T-helper 1 cell treated with Interleukin-12 subunit alpha and Interleukin-12 subunit beta and Interleukin-4 antibody, amounts not matched to agents 30 μg/mL and 1 μg/mL, for 36 hours (primary cell): ENCODE results near the gene TOGARAM1.

ENCODE experiments used
- H3K27ac Mint-ChIP-seq: one replicate; pipeline ENCODE4 v1.8.0; 2021; ENCODE audit warnings: mild to moderate bottlenecking, mixed read lengths
- H3K27me3 Mint-ChIP-seq: one replicate; pipeline ENCODE4 v1.8.0; 2021; ENCODE audit warnings: low read depth, mixed read lengths
- H3K36me3 Mint-ChIP-seq: one replicate; pipeline ENCODE4 v1.8.0; 2021; ENCODE audit warnings: low read depth, mixed read lengths
- H3K4me1 Mint-ChIP-seq: one replicate; pipeline ENCODE4 v1.8.0; 2021; ENCODE audit warnings: low read depth, mixed read lengths
- H3K4me3 Mint-ChIP-seq: one replicate; pipeline ENCODE4 v1.8.0; 2021; ENCODE audit warnings: mild to moderate bottlenecking, moderate library complexity, mixed read lengths
- H3K9me3 Mint-ChIP-seq: one replicate; pipeline ENCODE4 v1.8.0; 2021; ENCODE audit warnings: mixed read lengths

Gene TOGARAM1

DNA sequence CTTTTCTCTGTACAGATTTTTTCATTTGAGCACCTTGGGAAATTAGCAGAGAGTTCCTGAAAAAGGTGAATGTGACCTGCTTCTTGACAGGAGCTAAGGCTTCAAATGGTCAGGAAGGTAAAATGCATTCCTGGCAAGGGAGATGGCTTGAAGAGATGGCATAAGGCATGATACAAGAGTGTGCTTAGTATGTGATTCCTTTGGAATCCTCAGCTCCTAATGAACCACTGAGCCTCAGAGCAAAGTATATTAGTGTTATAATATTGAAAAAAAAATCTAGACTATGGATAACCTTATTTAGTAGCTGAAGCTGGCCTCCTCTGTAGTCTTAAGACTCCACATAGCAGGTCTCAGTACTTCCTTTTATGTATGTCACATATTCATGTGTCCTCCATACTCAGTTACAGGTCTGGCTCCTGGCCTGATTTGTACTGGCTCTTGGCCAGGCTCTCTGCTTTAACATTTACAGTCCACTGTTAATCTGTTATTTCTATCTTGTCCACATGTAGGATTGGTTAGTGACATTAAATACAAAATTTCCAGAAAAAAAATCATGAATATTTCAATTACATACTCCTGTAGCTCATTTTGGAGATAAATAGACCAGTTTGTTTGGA, 17.9 kb downstream of the TOGARAM1 start:
- Mint-ChIP-seq H3K4me1 (peaks cover 6% of the 10 kb centered on the region), H3K9me3 (no peaks in the 10 kb centered on the region), H3K4me3 (no peak overlapping the region), H3K27me3 (no peaks in the 10 kb centered on the region), H3K36me3 (peaks cover 10% of the 10 kb centered on the region), H3K27ac (no peak overlapping the region)

GRCh38 chr14:44981198-44981597, 19.2 kb downstream of the TOGARAM1 start:
- peaks cover 10% of the 10 kb centered on the region for H3K36me3 Mint-ChIP-seq
- H3K27me3 Mint-ChIP-seq: no peaks in the 10 kb centered on the region
- no peak overlapping the region for H3K27ac Mint-ChIP-seq
- H3K4me3 Mint-ChIP-seq: no peak overlapping the region
- no peaks in the 10 kb centered on the region for H3K9me3 Mint-ChIP-seq
- peaks cover 6% of the 10 kb centered on the region for H3K4me1 Mint-ChIP-seq

DNA sequence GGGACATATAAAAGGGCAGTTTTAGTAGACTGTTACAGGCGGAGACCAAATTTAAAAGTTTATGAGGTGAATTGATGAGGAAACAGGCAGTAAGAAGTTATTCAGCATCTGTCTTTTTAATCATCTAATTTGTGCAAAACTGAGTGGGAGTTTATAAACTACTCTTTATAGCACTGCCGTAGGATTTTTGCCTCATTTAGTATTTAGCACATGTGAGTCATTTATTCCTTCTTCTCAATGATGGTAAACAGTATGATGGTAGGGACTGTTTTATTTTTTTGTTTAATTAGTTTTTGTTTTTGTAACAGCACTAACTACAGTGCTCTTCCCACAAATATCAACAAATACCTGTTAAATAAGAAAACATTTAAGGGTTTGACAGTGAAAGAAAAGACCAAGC, 20.6 kb downstream of the TOGARAM1 start:
- Mint-ChIP-seq H3K9me3 (no peaks in the 10 kb centered on the region), H3K36me3 (peaks cover 10% of the 10 kb centered on the region), H3K27ac (no peak overlapping the region), H3K4me3 (no peak overlapping the region), H3K27me3 (no peaks in the 10 kb centered on the region), H3K4me1 (peaks cover 6% of the 10 kb centered on the region)

GRCh38 chr14:44988694-44989093, 26.7 kb downstream of the TOGARAM1 start:
- Mint-ChIP-seq H3K4me3 (no peak overlapping the region), H3K36me3 (no peaks in the 10 kb centered on the region), H3K27ac (no peak overlapping the region), H3K9me3 (no peaks in the 10 kb centered on the region), H3K27me3 (no peaks in the 10 kb centered on the region), H3K4me1 (peaks cover 3% of the 10 kb centered on the region)

DNA sequence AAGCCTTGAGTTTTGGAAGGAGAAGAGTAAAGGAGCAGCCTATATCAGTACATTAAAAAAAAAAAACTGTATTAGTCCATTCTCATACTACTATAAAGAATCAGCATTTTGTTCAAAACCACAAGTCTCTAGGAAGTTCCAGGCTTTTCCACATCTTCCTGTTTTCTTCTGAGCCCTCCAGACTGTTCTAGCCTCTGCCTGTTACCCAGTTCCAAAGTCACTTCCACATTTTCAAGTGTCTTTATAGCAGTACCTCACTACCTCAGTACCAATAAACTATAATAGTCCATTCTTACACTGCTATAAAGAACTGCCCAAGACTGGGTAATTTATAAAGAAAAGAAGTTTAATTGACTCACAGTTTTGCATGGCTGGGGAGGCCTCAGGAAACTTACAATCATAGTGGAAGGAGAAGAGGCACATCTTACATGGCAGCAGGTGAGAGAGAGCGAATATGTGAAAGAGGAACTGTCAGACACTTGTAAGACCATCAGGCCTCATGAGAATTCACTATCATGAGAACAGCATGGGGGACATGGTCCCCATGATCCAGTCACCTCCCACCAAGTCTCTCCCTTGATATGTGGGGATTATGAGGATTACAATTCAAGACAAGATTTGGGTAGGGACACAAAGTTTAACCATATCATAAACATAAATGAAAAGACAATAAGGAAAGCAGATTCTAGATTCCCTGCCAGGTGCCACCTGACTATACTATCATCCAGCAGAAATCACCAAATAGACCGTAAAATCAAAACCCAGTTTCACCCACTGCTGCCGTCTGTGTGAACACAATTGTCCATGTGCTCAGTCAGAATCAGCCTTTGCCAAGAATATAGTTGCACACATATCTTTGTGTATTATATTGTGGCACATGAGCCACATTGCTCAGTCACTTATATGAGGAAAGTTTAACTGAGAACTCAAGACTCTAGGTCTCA, 27.8 kb downstream of the TOGARAM1 start:
- Mint-ChIP-seq H3K4me1 (peaks cover 3% of the 10 kb centered on the region), H3K9me3 (no peaks in the 10 kb centered on the region), H3K36me3 (no peaks in the 10 kb centered on the region), H3K27me3 (no peaks in the 10 kb centered on the region), H3K27ac (no peak overlapping the region), H3K4me3 (no peak overlapping the region)

GRCh38 chr14:44990533-44990932, 28.5 kb downstream of the TOGARAM1 start:
- no peaks in the 10 kb centered on the region for H3K36me3 Mint-ChIP-seq
- no peak overlapping the region for H3K27ac Mint-ChIP-seq
- H3K9me3 Mint-ChIP-seq: no peaks in the 10 kb centered on the region
- H3K4me1 Mint-ChIP-seq: peaks cover 3% of the 10 kb centered on the region
- no peak overlapping the region for H3K4me3 Mint-ChIP-seq
- H3K27me3 Mint-ChIP-seq: no peaks in the 10 kb centered on the region

DNA sequence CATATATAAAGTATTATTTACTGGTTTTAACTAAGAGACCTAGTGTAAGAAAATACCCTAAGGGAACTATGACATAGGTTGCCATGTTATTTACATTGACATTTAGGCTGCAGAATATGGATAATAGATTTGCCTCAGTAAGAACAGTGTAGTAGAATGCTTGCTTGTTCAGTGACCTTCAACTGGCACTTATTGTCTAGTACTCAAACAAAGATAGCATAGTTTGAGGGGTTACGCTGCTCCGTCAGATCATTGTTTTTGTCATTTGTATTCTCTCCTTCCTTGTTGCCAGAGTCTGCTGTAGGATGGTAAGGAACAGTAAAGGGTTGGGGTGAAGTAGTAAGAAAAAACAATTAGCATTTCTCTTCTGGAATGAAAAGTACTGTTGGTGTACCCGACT, 33.2 kb downstream of the TOGARAM1 start:
- Mint-ChIP-seq H3K4me3 (no peak overlapping the region), H3K27me3 (no peaks in the 10 kb centered on the region), H3K4me1 (peaks cover 2% of the 10 kb centered on the region), H3K27ac (no peak overlapping the region), H3K9me3 (no peaks in the 10 kb centered on the region), H3K36me3 (peaks cover 12% of the 10 kb centered on the region)

- Mint-ChIP-seq H3K36me3 (peaks cover 15% of the 10 kb centered on the region), H3K27me3 (no peaks in the 10 kb centered on the region), H3K4me1 (peaks cover 2% of the 10 kb centered on the region), H3K9me3 (no peaks in the 10 kb centered on the region), H3K4me3 (no peak overlapping the region), H3K27ac (no peak overlapping the region)
Observed at GRCh38 chr14:44995770-44996294, 33.8 kb downstream of the TOGARAM1 start.

DNA sequence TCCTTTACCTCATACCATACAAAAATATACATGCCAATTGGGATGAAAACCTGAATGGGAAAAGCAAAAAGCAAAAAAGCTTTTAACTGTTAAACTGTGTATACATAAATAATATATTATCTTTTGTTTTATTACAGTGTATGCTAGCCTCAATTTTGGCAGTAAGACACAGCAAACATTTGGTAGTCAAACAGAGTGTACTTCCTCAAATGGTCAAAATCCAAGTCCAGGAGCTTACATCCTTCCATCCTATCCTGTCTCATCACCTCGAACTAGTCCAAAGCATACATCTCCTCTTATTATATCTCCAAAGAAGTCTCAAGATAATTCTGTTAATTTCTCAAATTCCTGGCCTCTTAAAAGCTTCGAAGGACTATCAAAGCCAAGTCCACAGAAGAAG, 41.9 kb downstream of the TOGARAM1 start:
- no peaks in the 10 kb centered on the region for H3K4me1 Mint-ChIP-seq
- H3K9me3 Mint-ChIP-seq: no peaks in the 10 kb centered on the region
- no peaks in the 10 kb centered on the region for H3K27me3 Mint-ChIP-seq
- H3K4me3 Mint-ChIP-seq: no peak overlapping the region
- H3K36me3 Mint-ChIP-seq: peaks cover 10% of the 10 kb centered on the region
- H3K27ac Mint-ChIP-seq: no peak overlapping the region

- Mint-ChIP-seq H3K4me3 (no peak overlapping the region), H3K27me3 (no peaks in the 10 kb centered on the region), H3K27ac (no peak overlapping the region), H3K9me3 (no peaks in the 10 kb centered on the region), H3K4me1 (no peaks in the 10 kb centered on the region), H3K36me3 (peaks cover 10% of the 10 kb centered on the region)
Observed at GRCh38 chr14:45015133-45015532, 53.1 kb downstream of the TOGARAM1 start.

DNA sequence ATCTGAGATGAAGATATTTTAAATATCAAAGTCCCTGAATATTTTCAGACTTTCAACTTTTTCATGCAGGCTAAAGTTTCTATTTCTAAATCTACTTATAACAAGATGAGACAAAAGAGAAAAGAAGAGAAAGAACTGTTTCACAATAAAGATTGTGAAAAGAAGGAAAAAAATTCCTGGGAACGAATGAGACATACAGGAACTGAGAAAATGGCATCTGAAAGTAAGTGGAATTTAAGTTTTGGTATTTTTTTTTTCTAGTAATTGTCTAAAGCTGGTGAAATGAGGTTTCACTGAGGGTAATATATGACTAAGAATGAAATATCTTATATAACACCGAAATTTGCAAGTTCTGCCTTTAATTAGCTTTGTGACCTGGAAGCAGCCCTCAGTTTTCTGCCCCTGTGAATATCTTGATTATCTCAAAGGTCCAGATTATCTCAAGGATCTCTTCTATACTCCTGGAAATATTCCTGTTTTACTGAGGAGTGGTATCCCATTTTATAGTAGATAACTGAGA, 66.2 kb downstream of the TOGARAM1 start:
- Mint-ChIP-seq H3K9me3 (no peaks in the 10 kb centered on the region), H3K4me1 (no peaks in the 10 kb centered on the region), H3K36me3 (peaks cover 2% of the 10 kb centered on the region), H3K27ac (no peak overlapping the region), H3K4me3 (no peak overlapping the region), H3K27me3 (no peaks in the 10 kb centered on the region)

- Mint-ChIP-seq H3K4me1 (no peaks in the 10 kb centered on the region), H3K27me3 (no peaks in the 10 kb centered on the region), H3K9me3 (no peaks in the 10 kb centered on the region), H3K4me3 (no peak overlapping the region), H3K36me3 (peaks cover 25% of the 10 kb centered on the region), H3K27ac (no peak overlapping the region)
Observed at GRCh38 chr14:45034730-45035129, 72.7 kb downstream of the TOGARAM1 start.

DNA sequence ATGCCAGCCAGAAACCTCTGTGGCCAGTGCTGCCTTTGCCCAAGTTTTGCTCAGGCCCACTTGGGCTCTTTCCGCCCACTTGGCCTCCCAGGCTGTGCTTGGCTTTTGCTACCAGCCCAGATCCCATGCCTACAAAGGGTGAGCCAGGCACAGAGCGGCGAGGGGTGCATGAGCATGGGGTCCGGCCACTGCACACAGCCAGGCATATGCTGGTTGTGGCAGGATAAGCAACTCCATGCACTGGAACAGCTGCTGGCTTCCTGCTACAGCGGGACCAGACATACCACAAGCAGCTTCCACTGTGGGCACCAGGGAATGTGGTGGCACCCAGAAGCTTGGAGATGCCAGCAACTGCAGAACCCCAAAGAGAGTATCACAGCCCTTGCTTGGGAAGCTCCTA, 76.3 kb downstream of the TOGARAM1 start:
- Mint-ChIP-seq H3K4me1 (no peaks in the 10 kb centered on the region), H3K9me3 (no peaks in the 10 kb centered on the region), H3K4me3 (no peak overlapping the region), H3K27me3 (no peaks in the 10 kb centered on the region), H3K36me3 (peaks cover 25% of the 10 kb centered on the region), H3K27ac (no peak overlapping the region)

GRCh38 chr14:45038865-45039264, 76.9 kb downstream of the TOGARAM1 start:
- no peaks in the 10 kb centered on the region for H3K27me3 Mint-ChIP-seq
- H3K4me1 Mint-ChIP-seq: no peaks in the 10 kb centered on the region
- H3K27ac Mint-ChIP-seq: no peak overlapping the region
- H3K36me3 Mint-ChIP-seq: peaks cover 23% of the 10 kb centered on the region
- no peak overlapping the region for H3K4me3 Mint-ChIP-seq
- H3K9me3 Mint-ChIP-seq: no peaks in the 10 kb centered on the region

- Mint-ChIP-seq H3K27me3 (no peaks in the 10 kb centered on the region), H3K36me3 (peaks cover 23% of the 10 kb centered on the region), H3K9me3 (no peaks in the 10 kb centered on the region), H3K4me3 (no peak overlapping the region), H3K4me1 (no peaks in the 10 kb centered on the region), H3K27ac (no peak overlapping the region)
Observed at GRCh38 chr14:45039390-45039789, 77.4 kb downstream of the TOGARAM1 start.
